ENCODE data around the gene MYLK. TPM values are rescaled to one million over a fixed set of nuclear protein-coding genes. Genes with fewer than 3 reads are reported as not detected.
"Not testable (repeated sequence)": the region's sequence is repeated elsewhere in the genome, so short reads cannot be mapped to it uniquely, and the experiment has no call there.

Gene MYLK
- total RNA-seq, 1 experiment from 2014 or later = 20.5 TPM

DNA sequence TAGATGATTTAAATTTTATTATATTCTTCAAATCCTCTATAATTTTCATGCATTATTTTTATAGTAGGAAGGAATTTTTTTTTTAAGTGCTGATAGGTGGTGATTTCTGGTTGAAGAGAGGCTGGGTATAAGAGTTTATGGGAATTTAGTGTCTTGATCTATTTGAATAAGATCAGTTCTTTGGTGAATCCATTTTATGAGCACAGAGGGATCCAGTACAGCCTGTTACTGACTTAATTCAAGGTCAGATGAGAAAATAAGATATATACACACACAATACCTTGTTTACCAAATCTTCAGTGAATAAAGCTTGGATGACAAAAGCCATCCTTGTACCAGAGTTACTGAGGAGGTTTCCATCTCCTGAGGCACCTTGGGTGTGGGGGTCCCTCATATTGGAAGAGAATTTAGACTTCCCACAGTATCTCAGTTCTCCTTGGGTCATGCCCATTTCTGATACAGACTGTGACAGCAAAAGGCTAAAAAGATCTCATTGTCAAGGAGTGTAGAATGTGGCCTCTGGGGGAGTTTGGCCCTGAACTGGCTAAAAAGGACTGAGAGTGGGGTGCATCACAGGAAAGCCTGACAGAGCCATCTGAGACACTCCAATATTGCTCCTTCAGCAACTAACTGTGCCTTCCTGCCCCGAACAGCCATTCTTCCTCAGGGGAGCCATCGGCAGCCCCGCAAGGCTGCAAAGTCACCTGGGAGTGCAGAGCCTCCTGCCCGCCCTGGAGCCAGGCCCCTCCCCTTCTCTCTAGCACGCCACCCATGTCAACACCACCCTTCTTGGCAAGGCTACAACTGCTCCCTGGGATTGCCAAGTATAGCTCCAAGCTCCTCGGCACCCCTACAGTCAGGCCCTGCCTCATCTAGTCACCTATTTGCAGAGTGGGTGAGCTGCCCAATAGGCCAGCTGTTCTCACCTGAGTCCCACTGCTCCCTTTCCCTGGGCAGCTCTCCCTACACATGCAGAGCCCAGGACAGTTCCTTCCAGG lies 256.2 kb downstream of the MYLK start:
- DNase-seq (ENCODE audit: low spot score) = peak; percentile 63

DNA sequence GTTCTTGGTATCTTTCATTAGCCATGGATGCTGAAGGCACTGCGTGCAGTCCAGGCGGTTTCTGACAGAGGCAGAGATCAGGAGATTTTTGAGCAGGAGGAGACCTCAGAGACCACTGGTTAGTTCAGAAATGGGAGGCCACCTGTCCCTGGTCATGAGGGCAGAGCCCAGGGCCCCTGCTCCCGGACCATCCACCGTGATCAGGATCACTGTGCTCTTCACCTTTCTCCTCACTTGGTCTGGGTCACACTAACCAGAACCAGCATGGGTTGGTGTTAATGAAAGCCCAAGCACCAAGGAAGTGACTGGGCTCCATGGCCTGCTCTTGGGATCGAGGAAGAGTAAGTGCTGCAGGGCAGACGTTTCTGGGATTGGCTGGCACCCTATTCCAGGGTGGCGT lies 257.3 kb downstream of the MYLK start:
- no peak for DNase-seq (ENCODE audit: low spot score)

DNA sequence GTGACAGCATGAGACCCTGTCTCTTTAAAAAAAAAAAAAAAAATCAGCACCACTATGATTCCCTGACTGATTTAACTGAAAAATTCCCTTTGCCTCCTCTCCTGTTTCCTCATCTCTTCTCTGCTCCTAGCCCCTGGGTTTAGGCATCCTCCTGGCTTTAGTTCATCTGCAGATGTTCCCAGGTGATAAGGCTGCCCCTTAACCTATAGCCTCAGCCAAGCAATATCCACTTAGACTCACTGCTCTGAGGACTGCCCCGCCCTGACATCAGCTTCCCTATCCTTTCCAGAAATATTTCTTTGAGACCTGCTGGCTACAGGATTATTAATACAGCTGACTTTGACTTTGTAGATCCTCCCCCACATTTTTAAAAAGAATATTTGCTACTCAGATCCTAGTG lies 259.8 kb downstream of the MYLK start:
- DNase-seq (ENCODE audit: low spot score) = no peak

DNA sequence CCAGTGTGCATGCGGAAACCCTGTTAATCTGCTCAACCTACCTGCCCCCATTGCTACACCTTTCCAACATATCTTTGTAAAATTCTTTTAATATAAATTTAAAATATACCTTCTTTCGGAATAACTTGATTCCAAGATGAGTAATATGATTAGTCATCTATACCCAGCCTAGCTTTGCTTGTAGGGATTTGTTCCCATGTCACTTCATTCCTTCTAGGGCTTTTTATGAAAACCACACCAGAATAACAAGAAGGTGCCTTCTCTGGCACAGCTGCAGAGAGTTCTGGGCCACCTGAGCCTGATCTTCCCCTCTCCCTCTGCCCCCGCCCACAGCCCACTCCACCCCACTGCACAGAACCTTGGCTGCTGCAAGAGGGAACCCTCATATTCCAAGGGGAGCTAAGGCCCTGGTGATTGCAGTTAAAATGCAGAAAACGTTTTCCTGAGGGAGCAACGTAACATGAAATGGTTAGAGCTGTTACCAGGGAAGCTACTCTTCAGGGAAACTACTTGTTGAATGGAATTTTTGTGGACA lies 260.7 kb downstream of the MYLK start:
- DNase-seq (ENCODE audit: low spot score) = no peak

DNA sequence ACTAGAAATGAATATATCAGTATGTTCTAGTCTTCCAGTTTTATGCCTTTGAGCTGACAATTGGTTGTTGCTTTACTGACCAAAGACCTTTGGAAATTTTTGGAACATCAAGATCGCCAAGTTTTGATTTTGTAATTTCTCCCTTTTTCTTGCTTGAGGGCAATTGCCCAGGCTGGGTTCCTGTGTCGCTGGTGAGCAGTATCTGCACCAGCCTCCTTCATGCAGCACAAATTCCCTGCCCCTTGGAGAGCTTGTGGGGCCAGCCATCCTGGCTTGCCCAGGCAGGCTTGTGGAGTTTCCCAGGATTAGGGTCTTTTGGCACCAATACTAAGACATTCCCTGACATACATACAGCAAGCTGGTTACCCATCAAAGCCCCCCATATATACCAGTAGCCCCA lies 261.4 kb downstream of the MYLK start:
- DNase-seq (ENCODE audit: low spot score) = no peak

DNA sequence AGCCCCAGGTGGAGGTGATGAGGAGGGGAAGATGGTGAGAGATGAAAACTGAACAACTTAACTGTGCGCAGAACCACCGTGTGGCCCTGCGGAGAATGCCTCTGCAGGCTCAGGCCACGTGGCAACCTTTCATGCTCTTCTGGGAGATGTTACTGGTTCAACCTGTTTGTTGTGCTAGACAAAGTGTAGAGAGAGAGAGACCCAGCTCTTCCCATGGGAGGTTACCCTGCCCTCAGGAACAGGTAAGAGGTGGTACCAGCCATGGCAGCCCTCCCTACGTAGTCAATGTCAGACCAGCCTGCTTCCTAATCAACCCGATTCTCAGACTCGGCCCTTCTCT lies 262.3 kb downstream of the MYLK start:
- DNase-seq (ENCODE audit: low spot score) = no peak

DNA sequence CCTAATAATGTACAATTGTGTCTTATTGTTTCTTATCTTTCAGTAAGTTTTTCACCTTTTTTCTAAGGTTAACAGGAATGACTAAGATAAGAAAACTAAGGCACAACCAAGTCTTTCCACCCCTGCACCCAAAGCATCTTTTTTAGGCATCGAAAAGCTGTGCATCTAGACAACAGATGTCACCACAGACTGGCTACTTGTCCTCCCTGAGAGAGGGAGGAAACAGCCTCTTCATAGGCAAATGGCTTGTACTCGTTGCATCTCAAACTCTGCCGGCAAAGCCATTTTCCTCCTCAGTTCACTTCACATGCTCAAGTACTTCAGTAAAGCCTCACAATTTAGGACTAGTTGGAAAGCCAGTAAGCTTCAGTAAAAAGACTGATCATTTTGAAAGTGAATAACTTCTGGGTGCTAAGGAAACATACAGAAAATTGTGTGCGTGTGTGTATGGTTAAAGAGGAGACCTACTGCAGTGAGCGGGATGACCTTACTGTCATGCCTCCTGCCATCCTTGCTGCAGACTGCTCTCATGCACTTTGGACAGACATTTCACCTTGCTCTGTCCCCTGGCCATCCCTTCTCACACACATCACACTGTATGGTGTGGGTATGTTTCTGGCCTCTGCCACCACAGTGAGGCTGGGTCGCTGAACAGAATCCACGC lies 262.8 kb downstream of the MYLK start:
- no peak for DNase-seq (ENCODE audit: low spot score)

DNA sequence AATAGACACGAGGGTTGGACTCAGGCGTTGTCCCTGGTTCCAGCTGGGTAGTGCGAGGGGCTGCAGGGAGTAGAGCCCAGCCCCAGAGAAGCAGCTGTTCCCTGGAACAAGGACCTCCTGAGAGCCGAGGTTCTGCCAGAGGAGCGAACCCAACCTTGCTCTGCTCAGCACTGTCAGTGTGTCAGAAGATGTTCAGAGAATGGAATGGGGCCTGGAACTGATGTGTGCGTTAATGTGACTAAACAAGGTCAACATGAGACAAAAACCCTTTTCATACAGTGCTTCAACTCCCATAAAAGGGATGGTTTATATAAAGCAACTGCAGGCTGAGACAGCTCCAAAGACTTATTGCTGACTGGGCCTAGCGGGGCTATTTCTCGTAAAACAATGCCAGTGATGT lies 263.8 kb downstream of the MYLK start:
- DNase-seq (ENCODE audit: low spot score) = no peak

DNA sequence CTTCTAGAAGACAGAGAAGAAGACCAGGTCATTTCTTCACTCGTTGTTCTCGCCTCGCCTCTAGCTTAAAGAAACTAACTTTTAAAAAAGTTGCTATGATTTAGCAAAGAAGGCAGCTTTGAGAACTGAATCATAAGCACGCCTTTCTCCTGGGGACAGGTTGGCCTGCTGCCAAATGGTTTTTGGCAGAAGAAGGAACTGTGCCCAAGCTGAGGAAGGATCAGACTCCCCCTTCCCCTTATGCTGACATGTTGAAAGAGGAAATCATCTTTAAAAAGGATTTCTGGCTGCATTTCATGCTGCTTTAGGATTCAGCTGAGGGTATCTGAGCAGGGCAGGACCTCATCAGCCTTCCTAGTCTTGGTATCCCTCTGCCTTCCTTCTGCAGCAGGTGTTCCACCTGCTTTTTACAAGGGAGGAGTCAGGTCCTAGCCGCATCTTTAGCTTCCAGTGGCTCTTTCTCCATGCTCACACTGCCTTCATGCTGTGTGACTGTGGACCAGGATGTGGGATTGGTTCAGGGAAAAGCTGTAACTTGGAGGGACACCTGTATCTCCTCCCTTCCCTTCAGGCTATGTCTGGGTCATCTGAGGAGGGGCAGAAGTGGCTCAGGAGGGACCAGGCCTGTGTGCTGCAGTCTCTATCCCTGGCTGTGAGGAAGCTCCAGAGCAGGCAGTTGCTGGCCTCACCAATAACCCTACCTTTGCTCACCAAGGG lies 265.2 kb downstream of the MYLK start:
- DNase-seq (ENCODE audit: low spot score) = no peak

DNA sequence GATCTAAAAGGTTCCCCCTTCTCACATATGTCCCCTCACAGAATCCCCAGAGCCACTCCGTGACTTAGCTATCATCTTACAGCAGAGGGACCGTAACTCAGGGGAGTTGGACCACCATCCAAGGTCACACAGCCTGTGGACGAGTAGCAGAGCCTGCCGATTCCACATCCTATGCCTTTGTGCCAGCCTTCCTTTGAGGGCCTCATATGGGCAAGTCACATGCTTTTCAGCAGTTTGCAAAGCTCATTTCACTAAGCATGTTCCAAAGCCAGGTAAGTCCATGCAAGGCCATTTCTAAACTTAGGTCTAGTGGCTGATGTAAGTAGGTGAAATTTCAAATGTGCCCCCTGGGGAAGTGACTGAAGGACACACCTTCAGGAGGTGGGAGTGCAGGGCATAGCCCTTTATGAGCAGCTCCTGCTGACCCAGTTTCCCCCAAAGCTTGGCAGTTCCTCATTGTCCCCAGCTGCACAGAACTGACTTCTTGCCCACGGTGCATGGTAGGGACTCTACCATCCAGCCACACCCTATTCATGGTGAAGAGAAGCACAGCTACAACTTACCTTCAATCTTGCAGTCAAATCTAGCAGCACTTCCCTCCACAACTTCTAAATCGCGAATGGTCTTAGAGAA lies 265.9 kb downstream of the MYLK start:
- DNase-seq (ENCODE audit: low spot score) = no peak

DNA sequence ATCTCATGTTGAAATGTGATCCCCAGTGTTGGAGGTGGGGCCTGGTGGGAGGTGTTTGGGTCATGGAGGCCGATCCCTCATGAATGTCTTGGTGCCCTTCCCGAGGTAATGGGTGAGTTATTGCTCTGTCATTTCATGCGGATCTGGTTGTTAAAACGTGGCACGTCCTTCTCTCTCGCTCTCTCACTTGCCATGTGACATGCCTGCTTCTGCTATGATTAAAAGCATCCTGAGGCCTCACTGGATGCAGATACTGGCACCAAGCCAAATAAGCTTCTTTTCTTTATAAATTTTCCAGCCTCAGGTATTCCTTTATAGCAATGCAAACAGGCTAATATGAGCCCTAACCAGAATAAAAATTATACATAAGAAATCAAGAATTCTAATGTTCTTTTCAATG lies 267.5 kb downstream of the MYLK start:
- DNase-seq (ENCODE audit: low spot score) = no peak

DNA sequence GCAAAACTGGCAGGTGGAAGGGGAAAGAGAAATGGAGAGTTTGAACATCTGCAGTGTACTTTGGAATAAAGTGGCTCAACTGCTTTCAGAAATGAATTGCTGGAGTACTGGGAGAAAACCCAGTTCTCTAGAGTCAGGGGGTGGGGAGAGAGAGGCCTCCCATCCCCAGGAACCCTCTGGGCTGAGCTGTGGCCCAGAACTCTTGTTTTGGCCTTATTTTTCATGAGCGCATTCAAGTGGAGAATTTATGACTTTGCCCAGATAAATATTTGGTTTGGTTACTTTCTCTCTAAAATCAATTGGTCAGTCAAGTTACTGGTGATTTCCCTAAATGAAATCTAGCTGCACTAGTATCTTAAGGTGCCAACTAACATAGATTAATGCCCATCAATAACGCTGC lies 270.6 kb downstream of the MYLK start:
- DNase-seq (ENCODE audit: low spot score) = no peak

DNA sequence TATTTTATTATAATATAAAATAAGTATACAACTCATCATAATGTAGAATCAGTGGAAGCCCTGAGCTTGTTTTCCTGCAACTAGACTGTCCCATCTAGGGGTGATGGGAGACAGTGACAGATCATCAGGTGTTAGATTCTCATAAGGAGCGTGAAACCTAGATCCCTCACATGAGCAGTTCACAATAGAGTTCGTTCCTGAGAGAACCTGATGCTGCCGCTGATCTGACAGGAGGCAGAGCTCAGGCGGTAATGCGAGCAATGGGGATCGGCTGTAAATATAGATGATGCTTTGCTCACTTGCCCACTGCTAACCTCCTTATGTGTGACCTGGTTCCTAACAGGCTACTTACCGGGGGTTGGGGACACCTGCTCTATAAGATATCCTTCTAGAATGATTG lies 272.5 kb downstream of the MYLK start:
- DNase-seq (ENCODE audit: low spot score) = not testable (repeated sequence)

DNA sequence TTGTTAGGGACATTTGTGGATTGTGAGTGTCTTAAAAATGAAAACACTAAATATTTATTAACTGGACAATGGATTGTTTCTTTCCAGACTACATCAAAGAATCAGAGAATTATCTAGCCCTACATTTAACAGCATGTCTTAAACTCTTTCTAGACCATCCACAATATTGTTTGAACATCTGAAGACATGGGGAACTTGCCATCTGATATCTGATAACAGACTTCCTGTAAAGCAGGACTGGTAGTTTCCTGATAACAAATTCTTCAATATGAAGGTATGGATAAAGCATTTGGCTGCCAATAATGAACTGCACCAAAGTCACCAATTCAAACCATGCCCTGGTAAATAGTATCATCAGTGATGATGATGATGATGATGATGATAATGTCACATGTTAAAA lies 273.1 kb downstream of the MYLK start:
- no peak for DNase-seq (ENCODE audit: low spot score)

DNA sequence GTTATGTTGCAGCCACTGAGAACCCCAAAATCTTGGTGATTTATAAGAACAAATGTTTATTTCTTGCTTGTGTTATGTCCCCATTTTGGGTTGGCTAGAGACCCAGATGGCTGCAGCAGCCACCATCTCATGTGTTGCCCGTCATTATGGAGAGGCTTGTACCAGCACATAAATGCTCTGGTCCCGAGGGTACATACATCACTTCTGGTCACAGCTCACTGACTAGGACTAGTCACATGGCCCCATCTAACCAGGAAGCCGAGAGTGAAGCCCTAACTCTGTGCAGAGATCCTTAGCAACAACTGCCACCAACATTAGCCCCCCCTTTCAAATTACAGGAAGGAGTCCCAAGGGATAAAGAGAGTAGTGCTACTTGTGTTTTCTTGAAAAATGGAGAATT lies 273.8 kb downstream of the MYLK start:
- no peak for DNase-seq (ENCODE audit: low spot score)

DNA sequence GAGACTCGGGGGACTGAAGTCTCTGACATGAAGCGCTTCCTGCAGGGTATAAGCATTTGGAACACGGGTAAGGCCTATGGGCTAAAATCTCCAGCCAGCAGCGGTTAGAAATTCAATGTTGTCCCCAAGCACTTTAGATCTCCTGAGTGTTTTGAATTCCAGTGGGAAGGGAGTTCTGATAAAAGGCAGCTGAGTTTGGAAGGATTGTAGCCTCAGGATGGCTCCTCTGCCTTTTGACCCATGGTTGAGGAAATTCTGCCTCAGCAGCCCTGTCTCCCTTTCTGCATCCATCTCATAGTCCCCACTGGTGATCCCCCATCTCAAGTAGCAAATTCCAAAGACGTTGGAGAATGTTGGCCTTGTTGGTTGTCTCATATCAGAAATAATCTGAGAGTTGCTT lies 275.1 kb downstream of the MYLK start:
- no peak for DNase-seq (ENCODE audit: low spot score)

DNA sequence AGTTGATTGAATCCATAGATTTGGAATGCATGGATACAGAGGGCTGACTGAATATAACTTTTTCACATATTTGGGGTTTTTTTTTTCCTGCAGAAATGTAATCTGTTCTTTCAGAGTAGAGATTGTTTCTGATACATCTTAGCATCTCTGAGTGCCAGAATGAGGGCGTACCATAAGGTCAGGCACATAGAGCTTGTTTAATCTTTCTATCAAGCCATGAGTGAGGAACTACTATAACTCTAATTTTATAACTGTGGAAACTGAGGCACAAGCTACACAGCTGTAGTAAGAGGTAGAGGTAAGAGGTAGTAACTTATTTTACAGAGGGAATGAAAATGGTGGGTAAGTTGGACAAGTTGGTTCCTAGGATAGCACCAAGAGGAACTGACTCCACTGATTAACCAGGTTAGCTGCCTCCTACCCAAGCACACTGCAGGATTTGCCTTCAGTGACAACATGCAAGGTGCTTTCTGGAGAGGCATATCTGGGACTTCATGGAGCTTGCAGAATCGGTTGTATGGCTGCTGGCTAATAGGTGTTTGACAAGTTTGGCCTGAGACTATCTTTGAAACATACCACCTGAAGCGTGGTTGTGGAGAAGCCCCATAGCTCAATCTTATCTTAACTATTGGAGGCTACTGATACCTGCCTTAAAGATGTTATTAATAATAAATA lies 275.7 kb downstream of the MYLK start:
- DNase-seq (ENCODE audit: low spot score) = no peak

DNA sequence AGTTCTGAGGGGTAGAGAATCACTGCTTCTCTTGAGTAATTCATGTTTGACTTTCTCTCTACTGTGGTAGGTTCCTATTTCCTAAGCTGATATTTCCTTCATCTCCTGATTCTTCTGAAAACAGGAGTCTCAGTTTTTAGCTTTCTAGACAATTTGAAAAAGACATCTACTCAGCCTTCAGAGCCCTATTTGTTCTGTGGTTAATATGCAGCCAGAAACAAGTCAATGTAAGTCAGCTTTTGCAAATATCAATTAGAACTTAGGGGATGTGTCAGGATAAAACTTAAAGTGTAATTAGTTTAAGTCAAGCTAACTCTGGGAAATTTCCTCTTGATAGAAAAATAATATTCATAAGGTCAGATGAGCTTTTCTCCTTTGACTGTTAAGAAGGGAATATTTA lies 277.6 kb downstream of the MYLK start:
- no peak for DNase-seq (ENCODE audit: low spot score)

DNA sequence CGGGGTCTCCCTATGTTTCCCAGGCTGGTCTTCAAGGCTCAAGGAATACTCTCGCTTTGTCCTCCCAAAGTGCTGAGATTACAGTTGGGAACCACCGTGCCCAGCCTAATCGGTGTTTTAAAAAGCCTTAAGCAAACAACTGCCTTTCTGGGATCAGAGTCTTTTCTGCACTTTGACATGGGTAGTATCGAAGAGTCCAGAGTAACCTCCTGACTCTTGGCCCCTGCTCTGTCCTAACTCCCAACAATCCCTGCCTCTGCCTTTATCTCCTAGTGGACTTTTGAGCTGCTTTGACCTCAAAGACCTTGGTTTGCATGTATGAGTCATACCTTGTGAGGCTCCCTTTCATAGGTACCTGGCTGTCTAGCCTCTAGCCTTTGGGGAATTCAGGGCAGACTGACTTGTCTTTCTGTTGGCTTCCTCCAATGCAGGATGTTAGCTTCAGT lies 278.3 kb downstream of the MYLK start:
- peak; percentile 63 for DNase-seq (ENCODE audit: low spot score)

DNA sequence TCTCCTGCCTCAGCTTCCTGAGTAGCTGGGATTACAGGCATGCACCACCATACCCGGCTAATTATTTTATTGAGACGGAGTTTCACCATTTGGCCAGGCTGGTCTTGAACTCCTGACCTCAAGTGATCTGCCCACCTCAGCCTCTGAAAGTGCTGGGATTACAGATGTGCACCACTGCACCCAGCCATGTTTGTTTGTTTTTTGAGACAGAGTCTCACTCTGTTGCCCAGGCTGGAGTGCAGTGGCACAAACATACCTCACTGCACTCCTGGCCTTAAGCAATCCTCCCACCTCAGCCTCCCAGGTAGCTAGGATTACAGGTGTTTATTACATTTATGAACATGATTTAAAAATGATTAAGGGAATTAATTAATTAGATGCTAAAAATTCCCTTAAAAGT lies 281.0 kb downstream of the MYLK start:
- DNase-seq (ENCODE audit: low spot score) = not testable (repeated sequence)

DNA sequence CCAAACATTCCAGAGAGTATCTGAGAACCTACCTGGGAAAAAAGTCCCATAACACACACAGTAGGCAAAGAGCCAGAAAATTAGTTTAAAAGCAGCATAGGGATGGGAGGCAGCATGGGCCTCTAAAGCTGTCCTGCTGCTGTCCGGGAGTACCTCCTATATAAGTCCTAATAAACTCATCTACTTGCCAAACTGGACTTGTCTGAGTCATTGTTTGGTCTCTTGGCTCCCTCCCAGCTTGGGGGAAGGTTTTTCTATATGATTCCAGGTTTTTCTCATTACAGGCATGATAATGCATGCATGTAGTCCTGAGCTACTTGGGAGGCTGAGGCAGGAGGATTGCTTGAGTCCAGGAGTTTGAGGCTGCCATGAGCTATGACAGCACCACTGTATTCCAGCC lies 281.8 kb downstream of the MYLK start:
- DNase-seq (ENCODE audit: low spot score) = peak; percentile 91
